Astrocyte of the cerebellum (primary cell): ENCODE measurements around the gene AP1AR.

Source experiments
- DNase-seq: peaks from one replicate; pipeline ENCODE4 v3.0.0-alpha.2; 2011; ENCODE audit warnings: low read depth
- H3K4me3 ChIP-seq: 2 replicates; pipeline ENCODE4 v1.5.1; 2011; ENCODE audit warnings: mild to moderate bottlenecking, low read depth, low read length, moderate library complexity
- CTCF ChIP-seq: IDR thresholded peaks from 2 replicates; pipeline ENCODE4 v1.5.1; 2012; ENCODE audit warnings: low read length, low read depth, moderate library complexity, mild to moderate bottlenecking; ENCODE audit errors: missing control alignments
- in situ Hi-C: cut with HindIII; loops from 2 replicates; pipeline ENCODE4 v1.10.0; 2017; ENCODE audit warnings: low sequenced_read_pairs

Gene AP1AR

GRCh38 chr4:112257098-112257497, 25.5 kb downstream of the AP1AR start:
- TF ChIP-seq CTCF = no peak
- in situ Hi-C loops = no loop called here
- no peak overlapping the region for H3K4me3 ChIP-seq
- no peak for DNase-seq

GRCh38 chr4:112266823-112267222, 35.2 kb downstream of the AP1AR start:
- no peak for DNase-seq
- in situ Hi-C loops = no loop called here

GRCh38 chr4:112270051-112270450, 38.5 kb downstream of the AP1AR start:
- in situ Hi-C loops = no loop called here
- no peak for DNase-seq
- no peak overlapping the region for H3K4me3 ChIP-seq
- TF ChIP-seq CTCF = no peak

More at GRCh38 chr4:112266823-112267222, 35.2 kb downstream of the AP1AR start:
- H3K4me3 ChIP-seq = no peak overlapping the region
- TF ChIP-seq CTCF = peak; percentile 44

GRCh38 chr4:112270640-112271421, 39.2 kb downstream of the AP1AR start:
- no peak for TF ChIP-seq CTCF
- no peak for DNase-seq
- in situ Hi-C loops = no loop called here
- no peak overlapping the region for H3K4me3 ChIP-seq

GRCh38 chr4:112272292-112272691, 40.7 kb downstream of the AP1AR start:
- DNase-seq = no peak
- no peak for TF ChIP-seq CTCF
- in situ Hi-C loops = no loop called here
- H3K4me3 ChIP-seq = no peak overlapping the region

GRCh38 chr4:112274959-112275358, 43.4 kb downstream of the AP1AR start:
- in situ Hi-C loops = no loop called here
- no peak for DNase-seq
- no peak for TF ChIP-seq CTCF
- no peak overlapping the region for H3K4me3 ChIP-seq
